ENCODE measurements around the gene SAMSN1.

SAMSN1 gene

DNA sequence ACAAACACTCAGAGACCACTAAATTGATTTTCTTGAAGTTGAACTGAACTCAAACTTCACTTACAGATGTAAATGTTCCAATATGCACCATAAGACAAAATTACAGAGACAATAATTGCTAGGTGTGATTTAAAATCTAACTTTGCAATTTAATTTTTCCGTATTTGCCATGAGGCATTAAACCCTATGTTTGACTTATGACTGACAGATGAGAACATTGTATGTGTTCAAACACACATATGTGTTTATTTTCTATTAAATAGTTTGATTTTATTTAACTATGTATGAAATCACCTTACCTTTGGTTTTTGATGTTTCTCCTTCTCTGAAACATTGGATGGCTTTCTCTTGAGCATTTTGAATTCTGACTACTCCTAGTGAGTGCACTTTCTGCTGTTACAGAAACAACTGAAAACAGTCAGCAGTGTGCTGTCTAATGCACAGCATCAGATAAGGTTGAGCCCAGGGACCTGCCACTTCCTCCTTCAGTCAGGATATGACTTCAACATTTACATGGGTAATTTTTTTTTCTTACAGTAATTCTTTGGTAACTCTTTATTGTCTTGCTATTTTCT lies at the start of gene SAMSN1:
Gene SAMSN1 (minus strand): TSS at position 410 of the 575 bp plus-strand sequence. CDS start 54 bp downstream, at position 356.
- DNase-seq: no peak

GRCh38 chr21:14595449-14595848 lies 49.3 kb upstream of the SAMSN1 start:
- no peak for DNase-seq

- no peak for DNase-seq
Measured at GRCh38 chr21:14594967-14595366, 48.9 kb upstream of the SAMSN1 start.

DNA sequence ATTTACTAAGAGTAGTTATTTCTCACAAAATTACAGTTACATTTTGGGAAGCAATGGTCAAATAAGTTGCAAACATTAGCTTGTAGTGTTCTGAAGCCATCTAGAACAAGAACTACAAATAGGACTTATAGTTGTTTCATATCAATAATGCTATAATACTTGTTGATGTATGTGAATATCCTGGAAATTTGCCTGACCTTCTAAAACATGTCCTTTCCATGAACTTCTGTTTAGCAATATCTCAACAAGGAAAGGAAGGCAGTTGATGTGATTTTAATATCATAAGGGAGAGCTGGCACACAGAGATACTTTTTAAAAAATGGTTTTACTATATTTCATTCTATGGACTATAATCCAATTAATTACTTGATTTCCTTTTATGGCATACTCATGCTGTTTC lies 47.1 kb upstream of the SAMSN1 start:
- DNase-seq: no peak

GRCh38 chr21:14592296-14593000 lies 46.3 kb upstream of the SAMSN1 start:
- no peak for DNase-seq

- DNase-seq: no peak
Measured at GRCh38 chr21:14591882-14592281, 45.8 kb upstream of the SAMSN1 start.

- DNase-seq: no peak
Measured at GRCh38 chr21:14591377-14591776, 45.3 kb upstream of the SAMSN1 start.

DNA sequence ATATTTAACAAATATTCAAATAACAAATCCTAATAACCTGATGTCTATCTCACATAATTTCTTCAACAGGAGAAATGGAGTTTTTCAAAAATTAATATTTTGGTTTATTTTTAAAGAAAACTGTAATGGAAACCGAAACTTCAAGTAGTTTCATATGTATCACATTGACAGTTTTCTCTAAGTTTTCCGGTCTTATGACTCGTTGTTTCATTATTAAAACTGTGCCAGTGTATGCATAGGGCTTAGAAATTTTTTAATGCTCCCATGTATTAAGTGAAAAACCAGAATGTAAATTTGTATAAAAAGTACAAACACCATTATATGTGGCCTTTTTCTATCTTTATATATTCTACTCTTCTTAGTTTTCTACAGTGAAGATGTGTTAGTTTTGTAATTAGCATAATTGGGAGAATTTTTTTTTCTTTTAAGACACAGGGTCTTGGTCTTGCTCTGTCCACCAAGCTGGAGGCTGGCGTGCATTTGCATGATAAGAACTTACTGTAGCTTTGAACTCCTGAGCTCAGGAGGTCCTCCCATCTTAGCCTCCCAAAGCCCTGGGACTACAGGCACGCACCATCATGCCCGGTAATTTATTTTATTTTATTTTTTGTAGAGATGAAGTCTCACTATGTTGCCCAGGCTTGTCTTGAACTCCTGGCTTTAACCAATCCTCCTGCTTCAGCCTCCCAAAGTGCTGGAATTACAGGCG lies 43.9 kb upstream of the SAMSN1 start:
- DNase-seq: no peak

DNA sequence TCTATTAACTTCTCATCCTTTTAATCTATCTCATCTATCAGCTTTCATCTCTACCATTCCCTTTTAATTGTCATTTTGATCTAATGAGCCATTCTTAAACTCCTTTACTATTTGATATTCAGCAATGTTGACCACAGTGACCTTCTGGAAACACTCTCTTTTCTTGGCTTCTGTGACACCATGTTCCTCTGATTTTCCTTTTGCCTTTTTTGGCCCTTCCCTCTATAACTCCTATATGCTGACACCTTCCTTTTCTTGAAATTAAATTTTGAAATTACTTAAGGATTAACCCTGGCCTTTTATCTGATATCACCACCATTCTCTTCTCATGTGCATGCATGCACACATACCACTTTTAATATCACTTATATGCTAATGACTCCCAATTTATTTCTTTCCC lies 41.2 kb upstream of the SAMSN1 start:
- no peak for DNase-seq

DNA sequence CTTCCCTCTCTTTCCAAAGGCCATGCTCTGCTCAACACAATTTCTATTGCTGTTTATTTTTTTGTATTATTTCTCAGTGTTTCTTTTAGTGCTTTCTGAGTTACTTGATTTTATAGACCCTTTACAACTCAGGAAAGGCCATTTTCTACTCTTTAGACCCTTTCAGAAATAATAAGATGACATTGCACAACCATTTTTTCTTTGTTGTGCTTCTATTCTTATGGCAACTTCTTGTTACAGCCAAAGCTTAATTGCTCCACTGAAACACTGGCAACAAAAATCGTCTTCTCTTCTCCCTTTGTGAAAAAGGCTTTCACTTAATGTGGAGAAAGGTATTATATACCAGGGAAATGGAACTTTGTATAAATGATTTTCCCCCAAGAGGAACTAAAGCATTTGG lies 39.0 kb upstream of the SAMSN1 start:
- no peak for DNase-seq

DNA sequence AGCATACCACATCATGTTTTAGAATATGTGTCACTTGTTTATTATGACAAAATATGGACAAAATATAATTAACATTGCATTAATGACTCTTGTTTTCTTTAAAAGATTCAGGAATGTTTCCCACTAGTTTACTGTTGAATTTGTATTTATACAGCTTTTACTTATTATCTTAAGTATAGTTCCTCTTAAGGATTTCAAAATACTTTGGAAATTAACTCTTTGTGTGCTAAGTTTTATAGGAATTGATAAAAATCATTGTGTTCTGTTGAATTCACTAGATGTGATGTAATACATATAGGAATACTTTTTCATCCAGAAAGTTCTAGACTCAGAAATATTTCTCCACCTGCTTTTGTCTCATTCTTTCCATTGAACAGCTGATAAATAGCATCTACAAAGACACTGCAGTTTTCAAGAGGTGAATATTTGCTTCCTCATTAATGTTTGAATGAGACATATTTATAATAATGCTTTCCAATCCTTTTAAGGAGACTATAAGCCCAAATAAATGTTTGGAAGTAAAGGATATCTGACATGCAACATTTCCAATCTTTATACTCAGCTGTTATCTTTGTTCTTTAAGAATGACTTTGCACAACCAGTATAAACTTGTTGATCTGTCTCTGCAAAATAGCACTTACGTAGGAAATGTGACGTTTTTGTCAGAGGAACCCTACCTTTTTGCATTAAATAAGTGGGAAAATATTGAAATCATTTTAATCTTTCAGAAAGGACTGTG lies 38.4 kb upstream of the SAMSN1 start:
- no peak for DNase-seq

- DNase-seq: no peak
Measured at GRCh38 chr21:14583629-14584255, 37.6 kb upstream of the SAMSN1 start.

DNA sequence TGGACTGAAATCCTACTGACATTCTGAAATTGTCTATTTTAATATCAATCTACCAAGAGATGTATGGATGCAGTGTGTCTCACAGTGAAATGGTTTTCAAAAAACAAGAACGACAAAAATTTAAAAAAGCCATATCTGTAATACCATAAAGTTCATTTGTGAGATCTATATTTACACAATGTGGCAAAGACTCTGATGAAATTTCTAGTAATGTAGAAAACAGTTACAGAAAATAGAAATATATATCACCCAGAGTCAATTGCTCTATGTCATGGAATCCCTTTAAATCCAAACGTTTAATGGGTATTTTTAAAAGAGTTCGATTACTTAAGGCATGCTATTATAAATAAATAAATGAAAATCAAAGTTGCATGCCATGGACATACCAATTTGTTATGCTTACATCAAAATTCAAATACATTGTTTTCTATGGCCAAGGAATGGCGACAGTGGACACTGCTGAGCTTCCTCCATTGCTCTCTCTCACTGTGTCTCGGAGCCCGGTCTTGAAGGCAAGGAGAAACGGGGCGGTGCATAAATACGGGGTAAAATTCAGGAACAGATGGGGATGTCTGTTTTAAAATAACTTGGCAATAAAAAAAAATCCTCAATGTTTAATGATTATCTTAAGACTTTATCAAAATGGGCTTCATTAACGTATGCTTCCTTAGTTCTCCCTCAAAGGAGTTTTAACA lies 37.0 kb upstream of the SAMSN1 start:
- DNase-seq: no peak

DNA sequence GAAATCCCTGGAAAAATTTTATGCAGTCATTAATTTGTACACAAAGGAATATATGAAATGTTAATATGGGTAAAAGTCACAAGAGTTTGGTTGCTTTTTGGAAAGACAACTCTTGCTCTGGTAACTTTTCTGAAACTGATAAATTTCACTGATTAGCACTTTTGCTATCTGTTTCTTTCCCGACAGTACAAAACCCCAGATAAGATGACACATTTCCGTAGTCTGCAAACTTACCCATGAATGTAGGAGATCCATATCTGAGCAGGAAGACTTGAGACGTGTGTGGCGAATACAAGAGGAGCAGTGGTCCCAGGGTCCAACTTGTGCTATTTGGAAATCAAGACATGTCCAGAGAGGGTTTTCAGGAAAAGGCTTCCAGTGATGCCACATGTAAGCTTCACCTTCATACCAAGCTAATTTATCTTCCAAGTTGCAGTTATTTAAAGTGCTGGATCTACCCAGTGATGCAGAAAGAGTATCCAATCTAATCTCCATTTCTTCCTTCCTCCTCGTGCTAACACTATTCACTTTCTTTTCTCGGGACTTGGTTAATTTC lies 35.9 kb upstream of the SAMSN1 start:
- no peak for DNase-seq

GRCh38 chr21:14573244-14573643 lies 27.1 kb upstream of the SAMSN1 start:
- no peak for DNase-seq

DNA sequence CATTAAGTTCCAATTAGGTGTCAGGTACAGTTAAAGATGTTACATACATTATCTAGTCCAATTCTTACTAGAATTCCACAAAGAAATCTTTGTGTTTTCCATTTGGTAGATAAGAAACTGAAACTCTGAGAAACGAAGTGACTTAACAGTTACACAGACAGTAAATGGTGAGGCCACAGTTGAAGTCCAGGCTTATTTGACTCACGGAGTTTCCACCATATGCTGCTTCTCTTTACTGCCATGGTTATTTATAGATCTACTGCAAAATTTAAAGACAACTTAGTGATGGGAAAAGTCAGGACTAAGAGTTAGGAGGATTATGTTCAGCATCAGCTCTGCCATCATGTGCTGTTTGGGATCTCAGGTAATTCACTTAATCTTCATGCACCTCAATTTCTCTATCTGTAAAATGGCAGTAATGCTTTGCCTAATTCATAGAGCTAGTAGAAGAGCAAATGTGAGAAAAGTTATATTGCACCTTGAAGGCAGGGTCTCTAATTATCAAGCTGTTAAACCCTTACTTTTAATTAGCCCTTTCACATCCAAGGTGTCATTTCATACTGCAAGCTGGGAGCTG lies 26.2 kb upstream of the SAMSN1 start:
- DNase-seq: no peak

GRCh38 chr21:14569868-14570267 lies 23.8 kb upstream of the SAMSN1 start:
- DNase-seq: no peak

GRCh38 chr21:14569026-14569621 lies 23.0 kb upstream of the SAMSN1 start:
- DNase-seq: no peak

DNA sequence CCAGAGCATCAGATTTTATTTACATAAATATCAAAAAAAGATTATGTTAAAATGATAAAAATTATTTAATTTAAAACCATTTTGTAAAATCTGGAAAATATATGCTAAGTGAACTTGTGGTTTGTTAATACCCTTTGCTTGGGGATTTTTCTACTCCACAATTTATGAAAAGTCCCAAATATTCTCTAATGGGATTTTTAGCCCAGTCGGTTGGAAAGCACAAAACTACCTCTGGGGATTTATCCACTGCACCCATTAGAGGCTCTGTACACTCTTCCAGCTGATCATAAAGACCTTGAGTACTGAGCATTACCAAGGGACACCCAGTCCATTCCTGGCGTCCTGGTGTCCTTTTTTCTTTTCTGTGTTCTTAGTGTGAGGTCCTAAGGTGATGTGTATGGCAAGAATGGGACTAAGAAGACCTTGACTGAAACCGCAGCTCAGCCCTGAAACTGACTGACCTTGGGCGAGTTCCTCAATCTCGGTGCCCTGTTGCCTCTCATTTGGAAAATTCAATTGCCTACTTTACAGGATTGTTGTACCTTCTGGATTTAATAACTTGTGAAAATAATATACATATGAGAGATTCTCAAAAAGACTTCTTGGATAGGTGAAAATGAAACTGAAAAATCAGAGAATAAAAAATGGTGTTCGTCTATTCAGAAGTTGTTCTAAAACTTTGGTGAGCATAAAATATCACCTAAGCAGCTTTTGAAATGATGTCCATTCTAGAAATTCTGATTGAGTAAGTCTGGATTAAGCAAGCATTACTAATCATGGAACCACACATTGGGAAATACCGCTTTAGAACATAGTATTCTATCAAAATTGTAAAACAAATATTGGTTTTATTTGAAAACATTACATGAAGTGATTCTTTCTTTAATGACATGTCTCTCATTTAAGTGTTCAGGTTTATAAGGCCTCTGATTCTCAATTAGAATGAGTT lies 21.5 kb upstream of the SAMSN1 start:
- no peak for DNase-seq

DNA sequence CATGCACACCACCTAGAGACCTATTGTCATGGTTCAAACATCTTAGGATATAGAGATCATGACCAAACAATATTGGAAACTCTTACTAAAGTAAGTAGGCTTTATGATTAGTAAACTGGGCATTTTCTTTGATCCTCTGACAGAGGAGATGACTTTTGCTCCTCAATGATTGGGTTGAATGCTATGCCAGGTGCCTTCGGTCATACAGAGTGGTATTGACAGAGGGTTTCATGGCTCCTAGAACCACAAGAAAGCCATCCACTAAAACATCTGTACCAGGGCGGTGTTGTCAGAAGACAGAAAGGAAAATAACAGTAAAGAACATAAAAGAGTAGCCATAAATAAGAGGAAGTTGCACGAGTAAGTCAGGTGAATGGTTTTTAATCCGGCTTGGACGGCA lies 20.8 kb upstream of the SAMSN1 start:
- no peak for DNase-seq
